Stromal cell of bone marrow (primary cell): ENCODE measurements around the gene TIMP4.

Experiments
- DNase-seq: peaks from one replicate; pipeline ENCODE4 v3.0.0-alpha.2; 2012; ENCODE audit warnings: low read depth

TIMP4 gene

GRCh38 chr3:12185172-12185710, 26.5 kb upstream of the TIMP4 start:
- no peak for DNase-seq

GRCh38 chr3:12184541-12184940, 25.8 kb upstream of the TIMP4 start:
- no peak for DNase-seq

- DNase-seq, result no peak
Observed at GRCh38 chr3:12182687-12183441, 24.2 kb upstream of the TIMP4 start.

- DNase-seq, result no peak
Observed at GRCh38 chr3:12181806-12182205, 23.1 kb upstream of the TIMP4 start.

GRCh38 chr3:12181301-12181700, 22.6 kb upstream of the TIMP4 start:
- no peak for DNase-seq

- DNase-seq, result no peak
Observed at GRCh38 chr3:12180631-12181030, 21.9 kb upstream of the TIMP4 start.

- DNase-seq, result no peak
Observed at GRCh38 chr3:12180218-12180617, 21.5 kb upstream of the TIMP4 start.

GRCh38 chr3:12179441-12179840, 20.7 kb upstream of the TIMP4 start:
- no peak for DNase-seq

GRCh38 chr3:12178091-12178820, 19.5 kb upstream of the TIMP4 start:
- no peak for DNase-seq

GRCh38 chr3:12177126-12177525, 18.4 kb upstream of the TIMP4 start:
- DNase-seq, result no peak

- DNase-seq, result no peak
Observed at GRCh38 chr3:12175844-12176453, 17.2 kb upstream of the TIMP4 start.

- no peak for DNase-seq
Observed at GRCh38 chr3:12175137-12175593, 16.5 kb upstream of the TIMP4 start.

- DNase-seq, result peak; percentile 76
Observed at GRCh38 chr3:12170207-12170606, 11.5 kb upstream of the TIMP4 start.

- no peak for DNase-seq
Observed at GRCh38 chr3:12165909-12166308, 7.2 kb upstream of the TIMP4 start.

GRCh38 chr3:12159227-12159601, 502 bp upstream of the TIMP4 start:
- DNase-seq, result no peak

GRCh38 chr3:12157026-12157425, 1.7 kb downstream of the TIMP4 start:
- DNase-seq, result no peak

- peak; percentile 63 for DNase-seq
Observed at GRCh38 chr3:12155828-12156227, 2.9 kb downstream of the TIMP4 start.

- no peak for DNase-seq
Observed at GRCh38 chr3:12155264-12155663, 3.4 kb downstream of the TIMP4 start.

- no peak for DNase-seq
Observed at GRCh38 chr3:12154151-12154550, 4.6 kb downstream of the TIMP4 start.

GRCh38 chr3:12150112-12150511, 8.6 kb downstream of the TIMP4 start:
- no peak for DNase-seq

GRCh38 chr3:12149029-12149428, 9.7 kb downstream of the TIMP4 start:
- DNase-seq, result no peak

GRCh38 chr3:12148183-12148940, 10.3 kb downstream of the TIMP4 start:
- DNase-seq, result no peak
